ENCODE results near the gene TGM2.

The TGM2 gene

DNA sequence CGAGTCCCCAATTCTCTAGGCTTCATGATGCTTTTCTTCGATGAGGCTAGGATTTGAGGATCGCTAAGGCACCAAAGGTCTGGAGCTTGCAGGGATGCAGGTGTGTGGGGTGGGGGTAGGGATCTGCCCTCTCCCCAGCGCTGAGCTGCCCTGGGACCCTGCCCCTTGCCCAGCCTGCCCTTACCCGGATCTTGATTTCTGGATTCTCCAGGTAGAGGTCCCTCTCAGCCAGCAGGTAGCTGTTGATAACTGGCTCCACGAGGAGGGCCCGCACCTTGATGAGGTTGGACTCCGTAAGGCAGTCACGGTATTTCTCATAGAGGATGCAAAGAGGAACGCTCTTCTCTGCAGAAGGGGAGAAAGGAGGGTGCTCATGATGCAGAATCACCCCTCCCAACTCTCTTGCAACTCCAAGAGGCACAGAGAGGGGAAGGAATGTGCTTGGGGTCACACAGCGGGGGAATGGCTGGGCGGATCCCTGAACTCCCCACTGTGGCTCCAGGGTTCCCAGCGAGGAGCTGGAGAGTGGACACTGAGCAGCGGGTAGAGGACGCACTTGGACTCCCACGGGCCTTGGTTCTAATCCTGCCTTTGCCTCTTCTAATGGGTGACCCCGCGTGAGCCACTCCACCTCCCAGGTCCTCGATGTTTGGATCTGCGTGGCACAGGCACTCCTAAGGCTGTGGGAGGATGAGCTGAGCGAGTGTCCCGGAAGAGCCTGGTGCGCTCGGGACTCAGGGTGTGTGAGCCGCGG, 32.7 kb downstream of the TGM2 start:
- DNase-seq (ENCODE audit: low spot score): no peak

DNA sequence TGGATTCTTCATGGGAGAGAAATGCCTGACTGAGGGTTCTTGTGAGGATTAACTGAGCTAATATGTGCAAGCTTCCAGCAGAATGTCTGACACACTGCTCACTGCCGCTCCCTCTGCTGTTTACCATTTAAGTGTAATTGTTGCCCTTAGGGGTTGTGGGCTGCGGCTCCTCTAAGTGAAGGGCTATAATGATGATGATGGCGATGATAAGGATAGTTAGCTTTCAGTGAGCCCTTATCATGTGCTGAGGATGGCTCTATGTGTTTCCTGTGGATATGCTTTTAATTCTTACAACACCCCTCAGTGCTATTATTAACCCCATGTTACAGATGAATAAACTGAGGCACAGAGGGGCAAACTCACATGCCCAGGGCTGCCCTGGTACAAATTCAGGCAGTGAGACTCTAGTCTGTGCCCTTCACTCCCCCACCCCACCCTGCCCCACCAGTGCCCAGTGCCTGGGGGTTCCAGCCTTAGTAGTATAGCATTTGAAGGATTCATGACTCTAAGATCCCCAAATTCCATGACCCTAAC, 33.4 kb downstream of the TGM2 start:
- no peak for DNase-seq (ENCODE audit: low spot score)

DNA sequence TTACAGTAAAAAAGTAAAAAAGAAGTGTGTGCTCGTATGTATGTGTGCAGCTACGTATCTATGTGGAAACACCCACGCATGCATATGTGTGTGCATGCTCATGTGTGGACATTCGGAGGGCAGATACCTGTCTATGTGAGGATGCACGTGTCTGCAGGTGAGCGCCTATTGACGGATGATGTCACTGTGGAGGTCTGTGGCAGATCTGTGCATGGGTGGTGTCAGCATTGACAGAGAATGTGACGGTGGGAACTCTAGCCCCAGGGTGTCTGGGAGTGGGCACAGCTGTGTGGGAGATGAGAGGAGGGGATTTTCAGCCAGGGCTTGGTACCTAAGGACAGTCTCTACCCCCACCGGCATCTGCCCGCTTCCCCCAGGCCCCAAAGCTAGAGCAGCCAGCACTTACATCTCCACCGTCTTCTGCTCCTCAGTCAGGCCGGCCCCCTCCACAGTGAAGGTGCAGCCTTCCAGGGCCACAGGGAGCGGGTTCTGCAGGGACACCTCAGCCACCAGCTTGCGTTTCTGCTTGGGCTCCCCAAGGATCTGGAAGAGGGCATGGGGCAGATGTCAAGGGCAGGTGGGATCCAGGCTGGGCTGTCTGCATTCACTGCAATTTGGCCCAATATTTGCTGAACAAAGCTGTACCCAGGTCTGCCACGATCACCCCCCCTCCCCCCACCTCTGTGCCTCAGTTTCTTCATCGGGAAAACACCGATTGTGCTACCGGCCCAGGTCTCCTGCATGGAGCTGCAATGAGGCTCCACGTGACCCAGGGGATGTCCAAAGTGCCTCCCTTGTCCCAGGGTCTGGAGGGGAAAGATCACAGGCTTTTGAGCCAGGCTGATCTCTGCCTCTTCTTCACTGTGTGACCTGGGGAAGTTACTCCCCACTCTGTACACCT, 34.1 kb downstream of the TGM2 start:
- DNase-seq (ENCODE audit: low spot score): no peak

DNA sequence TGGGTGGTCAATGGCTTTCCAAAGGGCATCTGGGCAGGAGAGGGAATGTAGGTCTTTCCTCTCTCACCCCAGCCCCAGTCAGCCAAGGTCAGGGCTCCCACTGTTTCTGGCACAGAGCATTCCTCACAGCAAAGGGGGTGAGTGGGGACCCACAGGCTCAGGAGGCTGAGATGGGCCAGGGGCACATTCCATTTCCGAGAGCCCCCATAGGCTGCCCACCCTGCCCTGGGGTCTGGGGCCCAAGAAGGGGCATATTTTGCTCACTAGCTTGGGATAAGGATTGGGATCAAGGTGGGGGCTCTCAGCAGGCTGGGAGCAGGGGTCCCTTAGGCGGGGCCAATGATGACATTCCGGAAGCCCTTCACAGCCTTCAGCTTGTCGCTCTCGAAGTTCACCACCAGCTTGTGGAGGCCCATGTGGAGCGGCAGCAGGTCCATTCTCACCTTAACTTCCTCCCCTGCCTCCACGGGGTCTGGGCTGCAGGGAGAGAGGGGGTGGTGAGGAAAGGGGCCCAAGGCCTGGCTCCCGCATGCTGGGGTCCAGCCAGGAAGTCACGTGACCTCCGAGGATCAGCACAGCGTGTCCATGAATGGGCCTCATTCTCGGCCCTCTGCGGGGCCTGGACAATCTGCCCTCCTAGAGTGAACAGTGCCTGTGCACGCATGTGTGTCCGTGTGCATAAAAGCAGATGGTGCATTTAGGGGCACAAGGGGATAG, 35.0 kb downstream of the TGM2 start:
- no peak for DNase-seq (ENCODE audit: low spot score)

DNA sequence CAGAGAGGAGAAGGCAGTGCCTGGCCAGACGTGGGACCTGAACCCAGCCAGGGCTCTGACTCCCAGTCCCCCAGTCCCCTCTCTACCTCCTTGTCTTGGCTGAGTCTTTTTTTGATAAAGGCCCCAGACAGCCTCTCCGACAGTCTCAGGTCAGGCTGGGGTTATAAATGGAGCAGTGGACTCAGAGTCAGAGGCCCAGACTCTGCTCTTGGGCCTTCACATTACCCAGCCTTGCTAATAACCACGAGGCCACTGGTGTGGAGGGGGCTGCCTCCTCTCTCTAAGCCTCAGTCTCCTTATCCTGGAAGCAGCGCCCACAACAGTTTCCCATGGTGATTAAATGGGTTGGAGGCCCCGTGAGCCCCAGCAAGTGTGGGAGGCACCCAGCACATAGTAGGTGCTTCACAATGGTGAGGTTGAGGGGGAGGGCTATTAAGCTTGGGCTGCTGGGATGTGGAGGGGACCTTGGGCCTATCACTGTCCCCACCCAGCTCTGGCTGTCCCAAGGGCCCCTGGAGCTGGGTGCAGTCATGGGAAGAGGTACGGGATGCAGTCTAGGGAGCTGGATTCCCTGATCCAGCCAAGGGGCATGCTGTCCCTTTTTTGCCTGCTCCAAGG, 35.7 kb downstream of the TGM2 start:
- no peak for DNase-seq (ENCODE audit: low spot score)

DNA sequence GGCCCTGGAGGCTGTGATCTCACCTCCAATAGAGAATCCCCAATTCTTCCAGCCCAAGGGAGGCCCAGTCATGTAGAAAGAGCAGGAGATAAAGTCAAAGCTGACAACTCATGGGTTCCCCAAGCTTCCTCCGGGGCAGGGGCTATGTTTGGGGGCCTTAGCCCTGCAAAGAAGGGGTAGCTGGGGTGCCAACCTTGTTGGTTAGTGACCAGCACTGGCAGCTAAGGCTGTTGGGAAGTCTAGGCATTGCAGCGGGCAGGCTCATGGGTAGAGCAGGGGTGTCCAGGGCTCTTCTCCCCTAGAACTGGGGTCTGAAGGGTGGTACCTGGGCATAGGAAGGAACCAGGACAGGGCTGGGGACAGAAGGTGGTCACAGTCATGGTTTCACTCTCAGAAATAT, 36.4 kb downstream of the TGM2 start:
- no peak for DNase-seq (ENCODE audit: low spot score)

DNA sequence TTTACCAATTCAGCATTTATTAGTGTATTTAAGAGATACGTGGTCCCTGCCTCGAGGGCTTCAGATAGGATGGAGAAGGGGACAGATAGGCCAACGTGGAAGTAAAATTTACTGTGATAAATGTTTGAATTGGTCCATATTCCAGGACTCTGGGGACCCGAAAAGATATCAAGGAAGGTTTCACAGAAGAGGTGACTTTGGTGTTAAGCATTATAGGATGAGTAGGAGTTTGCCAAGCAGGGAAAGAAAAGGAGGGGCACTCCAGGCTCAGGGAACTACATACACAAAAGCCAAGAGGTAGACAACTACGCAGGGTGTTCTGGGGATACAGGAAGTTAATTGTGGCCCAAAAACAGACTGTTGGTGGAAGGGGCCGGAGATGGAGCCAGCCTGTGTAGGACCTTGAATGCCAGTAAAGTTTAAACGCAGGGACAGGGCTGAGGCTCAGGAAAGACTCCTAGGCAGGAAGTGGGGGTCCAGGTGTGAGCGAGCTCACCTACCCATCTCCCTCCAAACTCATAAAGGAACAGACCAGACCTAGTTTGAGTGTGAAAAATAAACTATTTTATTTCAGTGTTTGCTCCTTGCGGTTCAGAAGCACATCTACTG, 37.0 kb downstream of the TGM2 start:
- no peak for DNase-seq (ENCODE audit: low spot score)

DNA sequence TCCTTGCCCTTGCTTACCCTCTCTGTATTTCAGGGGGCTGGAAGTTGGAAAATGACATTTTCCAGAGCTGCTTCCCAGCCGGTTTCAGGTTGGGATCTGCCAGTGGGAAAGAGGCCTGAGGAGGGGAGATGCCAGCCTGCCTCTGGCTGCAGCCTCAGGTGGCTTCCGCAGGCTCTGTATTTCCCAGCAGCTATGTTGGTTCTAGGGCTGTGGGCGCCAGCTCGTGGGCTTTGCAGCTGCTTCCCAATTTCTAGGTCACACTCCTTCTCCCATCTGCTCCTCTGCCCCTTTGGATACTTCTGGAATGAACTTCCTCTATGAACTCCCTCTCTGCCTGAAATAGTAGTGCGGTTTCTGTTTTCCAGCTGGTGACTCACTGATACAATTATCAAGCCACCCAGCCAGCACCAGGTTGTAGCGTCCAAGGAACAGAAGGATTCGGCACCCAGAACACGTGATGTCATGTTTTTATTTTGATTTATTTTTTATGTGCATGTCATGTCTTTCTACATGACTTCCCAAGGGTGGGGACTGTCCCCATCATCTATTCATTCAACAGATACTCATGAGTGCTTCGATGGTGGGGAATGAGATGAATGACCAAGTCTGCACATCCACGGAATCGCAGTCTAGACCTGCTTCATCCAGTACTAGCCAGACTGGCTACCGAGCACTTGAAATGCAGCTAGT, 38.0 kb downstream of the TGM2 start:
- no peak for DNase-seq (ENCODE audit: low spot score)

DNA sequence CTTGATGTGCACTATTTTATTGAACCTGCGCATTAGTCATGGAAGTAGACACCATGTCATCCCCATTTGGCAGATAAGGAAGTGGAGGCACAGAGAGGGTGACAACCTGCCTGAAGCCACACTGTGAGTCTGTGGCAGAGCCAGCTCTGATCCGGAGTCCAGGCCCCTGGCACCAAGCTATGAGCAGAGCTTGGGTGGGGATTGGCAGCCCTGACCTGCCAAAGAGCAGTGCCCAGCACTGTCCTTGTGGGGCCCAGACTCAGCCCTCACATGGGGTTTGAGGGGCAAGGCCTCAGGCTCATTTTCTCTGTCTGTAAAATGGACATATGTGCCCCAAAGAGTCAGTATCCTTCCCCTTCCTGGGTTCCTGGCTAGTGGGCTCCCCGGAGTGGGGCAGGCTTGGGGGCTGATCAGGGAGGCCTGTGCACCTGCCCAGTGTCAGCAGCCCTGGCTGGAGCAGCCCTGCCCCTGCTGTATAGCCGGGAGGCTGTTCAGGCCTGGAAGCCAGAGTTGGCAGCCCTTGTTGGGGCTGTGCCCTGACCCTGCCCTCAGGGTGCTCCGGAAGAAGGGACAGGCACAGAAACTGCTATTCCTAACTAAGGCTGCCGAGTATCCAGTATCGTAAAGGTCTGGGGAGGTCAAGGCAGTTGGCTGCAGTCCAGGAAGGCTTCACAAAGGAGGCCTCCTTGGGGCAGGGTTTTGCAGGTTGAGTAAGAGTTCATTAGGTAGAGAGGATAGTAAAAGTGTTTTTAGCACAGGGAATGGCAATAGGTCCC, 38.7 kb downstream of the TGM2 start:
- no peak for DNase-seq (ENCODE audit: low spot score)

DNA sequence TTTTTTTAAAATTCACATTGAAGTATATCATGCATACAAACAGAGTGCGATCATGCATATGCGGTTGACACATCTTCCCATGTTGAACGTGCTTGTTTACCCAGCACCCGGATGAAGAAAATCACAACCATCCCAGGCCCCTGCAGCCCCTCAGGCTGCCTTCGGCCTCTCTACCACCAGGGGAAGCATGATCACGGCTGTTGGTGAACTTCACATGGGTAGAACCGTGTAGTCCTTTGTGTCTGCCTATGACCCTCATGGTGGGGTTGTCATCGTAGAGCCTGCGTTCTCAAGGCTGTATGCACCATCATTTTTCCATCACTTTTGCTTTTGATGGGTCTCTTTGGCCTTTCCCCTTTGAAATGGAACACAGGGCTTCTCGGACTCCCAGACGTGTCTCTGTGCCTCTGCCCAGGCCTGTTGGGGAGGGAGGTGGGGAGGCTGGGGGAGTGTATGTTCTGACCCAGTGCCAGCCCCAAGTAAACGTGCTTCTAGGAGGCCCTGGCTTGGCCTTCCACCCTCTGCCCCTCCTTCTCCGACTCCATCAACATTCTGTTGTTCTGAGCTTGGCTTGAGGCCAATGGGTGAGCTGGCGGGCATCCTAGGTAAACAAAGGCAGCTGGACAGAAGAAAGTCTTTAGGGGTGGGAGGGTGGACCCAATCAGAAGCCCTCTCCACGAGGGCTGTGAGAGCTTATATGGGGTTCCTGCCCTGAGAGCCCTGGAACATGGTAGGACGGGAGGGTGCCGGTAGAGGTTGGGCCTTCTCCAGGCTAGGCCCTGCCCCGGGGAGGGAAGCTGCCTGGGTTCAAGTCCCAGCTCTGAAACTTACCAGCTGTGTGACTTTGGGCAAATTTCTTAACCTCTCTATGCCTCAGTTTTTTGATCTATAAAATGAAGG, 39.7 kb downstream of the TGM2 start:
- DNase-seq (ENCODE audit: low spot score): no peak

DNA sequence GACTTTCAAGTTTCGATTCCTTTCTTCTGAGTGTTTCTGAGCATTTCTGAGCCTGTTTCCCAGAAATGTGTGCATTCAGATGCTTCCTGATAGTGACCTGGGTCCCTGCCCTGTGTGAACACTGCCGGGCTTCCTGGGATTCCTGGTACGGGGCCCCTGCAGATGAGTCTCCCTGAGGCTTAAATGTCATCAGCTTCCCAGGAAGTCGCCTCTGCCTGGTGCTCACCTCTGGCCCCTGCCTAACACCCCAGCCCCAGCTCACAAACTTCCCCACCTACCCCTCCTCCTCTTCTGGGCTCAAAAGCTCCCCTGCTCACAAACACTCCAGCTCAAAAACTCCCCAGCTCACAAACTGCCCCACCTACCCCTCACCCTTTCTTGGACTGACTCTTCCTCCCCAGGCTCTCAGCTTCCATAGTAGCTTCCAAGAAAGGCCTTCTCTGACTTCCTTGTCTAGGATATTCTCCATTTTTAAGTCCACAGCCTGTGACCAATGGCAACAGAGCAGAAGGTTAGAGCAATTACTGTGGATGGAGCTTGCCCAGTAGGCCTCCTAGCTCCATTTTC, 42.0 kb downstream of the TGM2 start:
- DNase-seq (ENCODE audit: low spot score): no peak

DNA sequence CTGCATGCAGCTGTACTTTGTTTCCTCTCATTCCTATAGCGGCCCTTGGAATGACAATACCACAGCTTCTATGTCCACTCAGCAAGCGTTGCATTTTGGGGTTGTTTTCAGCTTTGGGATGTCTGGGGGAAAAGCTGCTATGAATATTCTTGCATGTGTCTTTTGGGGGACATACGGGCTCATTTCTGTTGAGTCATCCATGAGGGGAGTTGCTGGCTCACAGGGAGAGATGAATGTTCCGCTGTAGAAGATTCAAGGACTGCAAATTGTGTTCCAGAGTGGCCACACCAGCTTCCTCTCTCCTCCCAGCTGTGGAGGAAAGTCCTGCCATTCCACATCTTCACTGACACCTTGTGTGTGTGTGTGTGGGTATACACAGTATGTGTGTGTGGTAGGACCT, 43.3 kb downstream of the TGM2 start:
- no peak for DNase-seq (ENCODE audit: low spot score)

DNA sequence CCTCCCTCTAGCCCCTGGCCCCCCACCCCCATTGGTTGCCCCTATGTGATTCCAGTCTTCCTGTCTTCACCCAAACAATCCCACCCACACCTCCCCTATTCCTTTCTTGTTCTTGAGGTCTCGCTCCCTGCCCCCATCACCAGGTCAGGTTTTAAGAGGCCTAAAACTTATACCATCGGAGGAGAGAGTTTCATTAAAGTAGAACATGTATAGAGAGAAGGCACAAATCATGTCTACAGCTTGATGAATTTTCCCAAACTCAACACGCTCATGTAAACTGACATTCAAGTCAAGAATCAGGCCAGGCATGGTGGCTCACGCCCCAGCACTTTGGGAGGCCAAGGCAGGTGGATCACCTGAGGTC, 44.5 kb downstream of the TGM2 start:
- no peak for DNase-seq (ENCODE audit: low spot score)

DNA sequence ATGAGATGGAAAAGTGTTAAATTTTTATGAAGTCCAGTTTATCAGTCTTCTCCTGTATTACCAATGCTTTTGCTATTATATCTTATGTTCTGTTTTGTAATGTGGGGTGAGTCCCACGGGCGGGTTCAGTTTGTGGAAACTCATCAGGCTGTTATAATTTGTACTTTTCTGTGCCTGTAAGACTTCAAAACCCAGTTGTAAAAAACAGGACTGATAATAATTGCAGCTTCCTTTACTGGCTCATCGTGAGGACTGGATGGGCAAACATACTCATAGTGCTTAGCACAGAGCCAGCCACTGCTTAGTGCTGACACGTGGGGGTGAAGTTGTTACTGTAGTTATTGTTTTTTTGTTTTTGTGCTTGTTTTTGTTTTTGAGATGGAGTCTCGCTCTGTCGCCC, 45.6 kb downstream of the TGM2 start:
- no peak for DNase-seq (ENCODE audit: low spot score)

DNA sequence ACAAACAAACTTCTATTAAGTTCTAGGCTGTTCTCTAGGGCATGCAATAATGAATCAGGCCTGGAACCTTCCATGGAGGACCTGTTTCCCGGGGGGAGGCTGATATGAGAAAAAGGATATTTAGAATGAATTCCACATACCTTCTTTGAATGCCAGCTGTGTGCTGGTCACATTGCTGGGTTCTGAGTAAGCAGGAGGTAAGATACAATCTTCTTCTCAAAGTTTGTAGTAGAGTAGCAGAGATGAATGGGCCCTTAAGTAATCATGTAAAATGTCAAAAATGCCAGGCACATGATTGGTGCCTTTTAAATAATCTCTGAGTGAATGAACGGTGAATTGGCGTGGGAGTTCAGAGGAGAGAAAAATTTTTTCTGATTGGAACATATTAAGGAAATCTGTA, 47.4 kb downstream of the TGM2 start:
- DNase-seq (ENCODE audit: low spot score): no peak

DNA sequence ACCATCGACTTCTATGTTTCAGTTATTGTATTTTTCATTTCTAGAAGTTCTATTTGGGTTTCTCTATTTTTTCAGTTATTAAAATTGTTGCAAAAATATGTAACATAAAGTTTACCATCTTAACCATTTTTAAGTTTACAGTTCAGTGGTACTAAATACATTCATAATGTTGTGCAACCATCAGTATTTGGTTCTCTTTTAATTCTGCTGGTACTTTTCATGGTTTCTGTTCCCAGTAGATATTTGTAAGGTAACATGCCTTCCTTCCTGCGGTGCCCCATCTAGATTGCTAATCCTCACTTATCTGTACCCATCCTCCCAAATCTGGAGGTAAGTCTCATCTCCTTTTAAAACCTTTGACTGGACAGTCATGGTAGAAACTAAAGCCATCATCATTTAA, 47.9 kb downstream of the TGM2 start:
- DNase-seq (ENCODE audit: low spot score): no peak

DNA sequence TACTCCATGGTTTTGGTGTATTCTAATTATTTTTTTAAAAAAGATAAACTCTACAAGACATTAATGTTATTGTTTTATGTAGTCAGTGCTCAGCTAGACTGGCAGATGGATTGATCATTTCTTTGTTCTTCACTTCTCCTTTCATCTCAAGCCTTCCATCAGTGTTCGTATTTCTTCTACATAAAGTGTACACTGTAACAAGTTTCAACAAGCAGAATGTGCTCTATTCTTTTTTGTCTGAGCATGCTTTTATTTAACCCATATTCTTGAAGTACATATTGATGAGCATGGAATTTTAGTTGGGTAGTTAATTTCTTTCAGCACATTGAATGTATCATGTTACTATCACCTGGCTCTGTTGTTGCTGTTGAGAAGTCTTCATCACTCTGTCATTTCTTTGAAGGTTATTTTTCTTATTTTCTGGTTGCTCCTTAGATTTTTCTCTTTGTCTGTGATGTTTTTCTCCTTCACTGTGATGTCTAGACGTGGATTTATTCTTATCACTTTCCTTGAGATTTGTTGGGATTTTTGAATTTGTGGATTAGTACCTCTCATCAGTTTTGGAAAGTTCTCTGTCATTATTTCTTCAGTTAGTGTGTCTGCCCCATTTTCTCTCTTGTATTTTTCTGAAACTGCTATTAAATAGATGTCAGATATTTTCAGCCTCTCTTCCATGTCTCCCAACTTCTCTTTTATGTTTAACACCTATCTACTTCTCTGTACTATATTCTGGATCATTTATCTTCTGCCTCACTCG, 48.5 kb downstream of the TGM2 start:
- DNase-seq (ENCODE audit: low spot score): no peak

DNA sequence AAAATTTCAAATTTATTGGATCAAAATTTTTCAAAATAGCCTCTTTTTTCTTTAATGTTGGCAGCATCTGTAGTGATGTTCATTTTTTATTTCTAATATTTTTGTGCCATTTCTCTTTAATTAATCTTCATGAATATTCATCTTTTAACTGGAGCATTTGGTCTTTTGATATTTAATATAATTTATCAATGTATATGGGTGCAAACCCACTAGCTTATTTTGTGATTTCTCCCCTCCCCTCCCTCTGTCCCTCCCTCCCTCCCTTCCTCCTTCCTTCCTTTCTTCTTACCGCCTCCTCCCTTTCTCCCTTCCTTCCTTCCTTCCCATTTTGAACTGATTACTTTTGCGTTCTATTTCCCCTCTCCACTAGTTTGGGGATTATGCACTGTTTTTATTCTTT, 49.2 kb downstream of the TGM2 start:
- DNase-seq (ENCODE audit: low spot score): no peak
